Epithelial cell of esophagus (primary cell): Measurements from ENCODE around the gene PSMA6.

Experiments used
- DNase-seq: peaks from one replicate; pipeline ENCODE4 v3.0.0; 2010; ENCODE audit warnings: low read depth
- H3K4me3 ChIP-seq: 2 replicates; pipeline ENCODE4 v1.5.1; 2011; ENCODE audit warnings: mild to moderate bottlenecking, low read length, control low read depth
- TF ChIP-seq, protein P1 (sequence below): IDR thresholded peaks from 2 replicates; pipeline ENCODE4 v1.5.1; 2011; ENCODE audit warnings: low read depth, mild to moderate bottlenecking, low read length, control low read depth, inconsistent platforms; ENCODE audit not compliant: insufficient read depth; ENCODE audit errors: missing control alignments

Gene PSMA6

DNA sequence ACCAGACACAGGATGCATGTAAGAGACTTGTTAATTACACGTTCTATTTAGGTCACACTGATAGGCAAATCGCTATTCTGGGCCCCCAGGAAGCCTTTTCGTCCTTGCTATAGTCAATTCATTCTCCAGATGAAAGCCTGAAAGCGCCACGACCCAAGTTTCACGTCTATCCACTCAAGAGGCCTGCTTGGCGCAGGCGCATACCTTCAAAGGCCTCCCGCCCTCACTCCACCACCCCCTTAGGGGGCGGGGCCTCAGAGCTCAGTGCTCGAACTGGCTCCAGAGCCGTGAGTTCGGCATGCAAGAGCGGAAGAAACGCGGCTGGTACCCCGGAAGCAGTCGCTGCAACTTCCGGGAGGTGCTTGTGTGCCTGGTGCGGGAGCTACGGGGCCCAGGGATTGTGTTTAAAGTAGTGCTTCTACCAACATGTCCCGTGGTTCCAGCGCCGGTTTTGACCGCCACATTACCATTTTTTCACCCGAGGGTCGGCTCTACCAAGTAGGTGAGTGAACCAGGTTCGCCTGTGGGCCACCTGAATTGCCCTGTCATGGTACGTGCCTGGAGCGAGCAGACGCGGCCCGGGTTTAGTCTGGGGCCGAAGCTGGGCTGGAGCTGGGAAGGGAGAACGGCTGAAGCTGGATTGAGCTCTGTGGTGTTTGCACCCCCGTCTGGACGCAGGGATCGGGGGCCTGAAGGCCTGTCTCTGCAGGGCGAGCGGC lies at the start of gene PSMA6:
Gene PSMA6, plus strand, starts transcription at position 332 of the 719 bp plus-strand sequence. Its CDS starts 95 bp downstream, at position 427.
- H3K4me3 ChIP-seq = peak within 1 kb of the TSS; percentile 86
- DNase-seq = peak; percentile 99
- TF ChIP-seq, protein P1, sequence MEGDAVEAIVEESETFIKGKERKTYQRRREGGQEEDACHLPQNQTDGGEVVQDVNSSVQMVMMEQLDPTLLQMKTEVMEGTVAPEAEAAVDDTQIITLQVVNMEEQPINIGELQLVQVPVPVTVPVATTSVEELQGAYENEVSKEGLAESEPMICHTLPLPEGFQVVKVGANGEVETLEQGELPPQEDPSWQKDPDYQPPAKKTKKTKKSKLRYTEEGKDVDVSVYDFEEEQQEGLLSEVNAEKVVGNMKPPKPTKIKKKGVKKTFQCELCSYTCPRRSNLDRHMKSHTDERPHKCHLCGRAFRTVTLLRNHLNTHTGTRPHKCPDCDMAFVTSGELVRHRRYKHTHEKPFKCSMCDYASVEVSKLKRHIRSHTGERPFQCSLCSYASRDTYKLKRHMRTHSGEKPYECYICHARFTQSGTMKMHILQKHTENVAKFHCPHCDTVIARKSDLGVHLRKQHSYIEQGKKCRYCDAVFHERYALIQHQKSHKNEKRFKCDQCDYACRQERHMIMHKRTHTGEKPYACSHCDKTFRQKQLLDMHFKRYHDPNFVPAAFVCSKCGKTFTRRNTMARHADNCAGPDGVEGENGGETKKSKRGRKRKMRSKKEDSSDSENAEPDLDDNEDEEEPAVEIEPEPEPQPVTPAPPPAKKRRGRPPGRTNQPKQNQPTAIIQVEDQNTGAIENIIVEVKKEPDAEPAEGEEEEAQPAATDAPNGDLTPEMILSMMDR = no peak

DNA sequence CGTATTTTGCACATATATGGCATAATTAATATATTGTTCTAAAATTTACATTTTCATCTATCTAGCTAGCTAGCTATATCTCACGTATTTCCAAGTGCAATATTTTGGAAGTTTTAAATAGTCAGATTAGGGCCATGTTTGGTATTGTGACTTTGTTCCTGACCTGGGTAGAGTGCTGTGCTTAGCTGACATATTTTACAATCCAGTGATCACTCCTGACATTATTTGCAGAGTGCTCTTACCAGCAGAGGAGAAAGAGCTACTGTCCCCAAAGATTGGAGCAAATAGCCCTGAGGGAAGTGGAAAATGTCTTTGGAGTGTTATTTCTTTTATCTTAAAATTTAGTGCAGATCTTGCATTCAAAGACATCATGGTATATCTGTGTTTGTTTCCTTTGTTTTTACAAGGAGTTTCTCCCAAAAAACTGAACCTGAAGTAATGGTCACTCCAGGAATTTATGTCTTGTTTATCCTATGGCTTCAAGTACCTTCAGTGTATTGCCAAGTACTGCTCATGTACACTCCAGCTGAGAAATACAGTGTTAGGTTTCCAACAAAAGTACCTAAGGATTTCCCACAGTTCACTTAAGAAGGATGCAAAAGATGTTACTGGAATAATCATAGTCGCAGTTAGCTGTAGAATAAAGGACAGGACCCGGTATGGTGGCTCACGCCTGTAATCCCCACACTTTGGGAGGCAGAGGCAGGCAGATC lies 49.4 kb upstream of the PSMA6 start:
- TF ChIP-seq, protein P1 = no peak
- no peak for DNase-seq
- H3K4me3 ChIP-seq = no peak overlapping the region

DNA sequence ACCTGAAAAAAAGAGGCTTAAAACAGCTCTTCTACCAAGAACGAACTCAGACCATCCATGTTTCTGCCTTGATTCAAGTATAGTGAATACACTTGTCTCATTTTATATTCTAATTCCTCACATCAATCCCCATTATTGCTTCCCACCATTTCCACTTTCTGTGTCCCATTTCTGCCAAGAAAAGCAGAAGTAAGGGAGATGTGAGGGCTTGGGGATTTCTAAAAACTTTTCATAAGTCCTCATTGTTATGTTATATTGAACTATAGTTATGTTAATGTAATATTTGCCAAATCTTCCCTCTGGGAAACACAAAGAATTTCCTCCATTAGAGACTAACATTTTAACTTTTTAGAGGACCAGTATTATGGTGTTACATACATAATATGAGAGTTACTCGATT lies 48.2 kb upstream of the PSMA6 start:
- H3K4me3 ChIP-seq = no peak overlapping the region
- TF ChIP-seq, protein P1 = no peak
- DNase-seq = no peak

DNA sequence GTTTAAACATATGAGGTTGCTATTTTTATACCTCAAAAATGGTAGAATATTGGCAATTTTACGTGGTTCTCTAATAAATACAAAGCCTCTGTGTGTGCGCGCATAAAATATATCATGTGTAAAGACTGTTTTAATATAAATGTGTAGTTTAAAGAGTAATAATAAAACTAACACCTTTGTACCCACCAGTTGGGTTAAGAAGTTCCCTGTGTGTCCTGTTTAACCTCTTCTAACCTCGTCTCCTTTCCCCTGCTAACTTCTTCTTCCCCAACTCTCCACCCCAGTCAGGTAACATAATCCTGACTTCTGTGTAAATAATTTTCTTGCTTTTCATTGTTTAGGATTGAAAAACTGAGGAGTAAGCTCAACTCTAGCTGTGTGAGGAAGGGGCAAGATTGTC lies 47.6 kb upstream of the PSMA6 start:
- H3K4me3 ChIP-seq = no peak overlapping the region
- DNase-seq = no peak
- TF ChIP-seq, protein P1 = no peak

DNA sequence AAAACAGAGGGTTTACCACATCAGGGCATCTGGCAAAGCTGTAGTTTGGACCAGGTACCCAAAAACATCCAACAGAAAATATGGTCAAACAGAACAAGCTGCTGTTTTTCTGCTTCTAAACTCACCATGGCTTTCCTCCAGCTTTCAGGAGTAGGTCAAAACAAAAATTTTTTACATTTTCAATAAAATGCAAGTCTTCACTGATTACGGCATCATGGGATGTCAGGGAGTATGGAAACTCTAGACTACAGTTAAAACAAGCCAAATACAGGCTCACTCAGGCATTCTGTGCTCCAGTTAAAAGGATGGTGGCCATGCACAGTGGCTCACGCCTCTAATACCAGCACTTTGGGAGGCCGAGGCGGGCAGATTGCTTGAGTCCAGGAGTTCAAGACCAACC lies 47.1 kb upstream of the PSMA6 start:
- TF ChIP-seq, protein P1 = no peak
- DNase-seq = no peak
- no peak overlapping the region for H3K4me3 ChIP-seq

DNA sequence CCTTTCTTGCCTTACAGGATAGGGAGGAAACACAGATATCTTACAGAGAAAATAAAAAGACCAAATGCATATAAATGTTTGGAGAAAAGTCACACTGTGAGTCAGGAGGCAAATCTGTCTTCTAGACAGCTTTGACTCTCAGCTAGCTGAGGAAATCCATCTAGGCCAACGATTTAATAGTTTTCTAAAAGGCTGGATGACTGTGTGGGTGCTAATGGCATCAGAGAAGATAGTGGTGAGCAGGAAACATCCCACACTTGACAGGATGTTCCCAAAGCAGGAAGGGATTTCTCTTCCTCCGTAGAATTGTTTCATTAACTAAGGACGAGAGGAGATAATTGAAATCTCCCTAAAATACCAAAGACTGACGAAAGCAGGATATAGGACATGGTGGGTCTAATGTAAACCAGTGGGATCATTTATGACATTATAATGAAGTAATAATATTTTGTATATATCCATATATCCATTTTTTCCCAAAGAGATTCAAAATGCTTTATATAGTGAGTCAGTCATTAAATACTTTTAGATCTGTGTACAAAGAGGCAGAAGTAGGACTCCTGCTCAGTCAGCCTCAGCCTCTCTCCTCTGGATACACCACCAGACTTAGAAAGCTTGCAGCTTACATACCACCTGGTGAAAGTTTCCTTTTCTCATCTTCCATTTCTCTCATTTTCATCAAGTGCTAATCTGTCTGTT lies 44.3 kb upstream of the PSMA6 start:
- DNase-seq = no peak
- H3K4me3 ChIP-seq = no peak overlapping the region
- TF ChIP-seq, protein P1 = no peak
